ENCODE data around the gene HOXB1.
"Not testable (repeated sequence)": the region's sequence is repeated elsewhere in the genome, so short reads cannot be mapped to it uniquely, and the experiment has no call there.

Gene HOXB1

DNA sequence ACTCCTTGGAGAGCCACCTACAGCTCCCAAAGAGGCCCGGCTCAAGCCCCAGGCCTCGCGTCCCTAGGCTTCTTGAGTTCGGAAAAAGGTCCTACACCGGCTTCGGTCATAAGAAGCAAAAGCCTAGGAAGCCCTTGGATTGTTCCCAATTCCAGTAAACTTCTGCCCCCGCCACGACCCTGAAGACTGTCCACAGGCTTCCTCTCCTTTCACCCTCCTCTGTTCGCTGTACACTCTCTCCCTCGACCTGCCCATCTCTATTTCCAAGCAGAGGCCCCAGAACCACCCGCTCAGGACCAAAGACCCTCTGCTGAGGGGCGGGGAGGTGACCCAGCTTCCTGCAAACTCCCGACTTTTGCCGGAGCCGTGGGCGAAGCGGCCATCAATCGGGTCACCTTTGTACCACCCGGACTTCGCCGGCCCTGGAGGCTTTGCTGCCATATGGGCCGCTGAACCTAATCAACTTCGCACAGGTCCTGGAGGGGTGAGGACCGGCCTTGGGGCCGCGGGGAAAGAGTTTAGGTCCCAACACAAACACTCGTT, 11.4 kb upstream of the HOXB1 start:
- peak in 2 of 4 experiments; percentile 7 to 12 for DNase-seq

DNA sequence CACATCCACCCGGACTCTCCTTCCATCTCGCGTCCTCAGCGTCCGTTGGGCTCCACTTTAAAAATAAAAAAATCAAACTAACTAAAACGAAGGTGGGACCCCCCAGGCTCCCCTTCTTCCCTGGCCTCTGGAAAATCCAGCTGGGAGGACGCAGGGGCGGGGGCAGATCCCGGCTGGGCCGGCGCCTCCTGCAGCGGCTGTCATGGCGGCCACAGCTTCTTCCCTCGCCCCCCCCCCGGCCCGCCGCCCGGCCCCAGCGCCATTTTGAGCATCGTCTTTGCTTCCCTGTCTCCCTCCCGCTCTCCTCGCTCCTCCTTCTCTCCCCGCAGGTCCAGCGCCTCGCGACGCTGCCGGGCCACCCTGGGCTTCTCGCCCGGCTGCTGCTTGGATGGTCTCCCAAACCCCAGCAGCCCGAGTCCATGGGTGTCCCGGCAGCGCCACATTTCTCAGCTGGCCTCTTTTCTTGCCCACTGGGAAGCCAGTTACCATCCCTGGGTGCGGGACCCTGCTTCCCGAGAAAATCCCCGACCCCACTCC, 10.8 kb upstream of the HOXB1 start:
- peak in 2 of 4 experiments; percentile 13 to 33 for DNase-seq

GRCh38 chr17:48541036-48541576, 10.3 kb upstream of the HOXB1 start:
- DNase-seq, result no peak

DNA sequence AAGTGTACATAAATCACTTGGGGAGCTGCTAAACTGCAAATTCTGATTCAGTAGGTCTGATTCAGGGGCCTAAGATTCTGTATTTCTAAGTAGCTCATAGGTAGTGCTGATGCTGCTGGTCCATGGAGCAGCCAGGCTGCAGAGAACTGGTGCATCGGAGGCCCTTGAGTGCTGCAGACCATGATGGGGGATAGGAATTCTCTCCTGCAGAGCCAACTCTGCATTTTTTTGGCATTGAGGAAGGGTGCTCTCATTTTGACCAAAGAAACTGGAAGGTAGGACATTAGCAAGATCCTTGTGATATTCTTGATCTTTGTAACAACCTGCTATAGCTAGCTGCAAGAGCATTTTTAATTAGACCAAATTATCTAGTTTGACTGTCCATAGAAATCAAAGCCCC, 9.4 kb upstream of the HOXB1 start:
- DNase-seq, result no peak

DNA sequence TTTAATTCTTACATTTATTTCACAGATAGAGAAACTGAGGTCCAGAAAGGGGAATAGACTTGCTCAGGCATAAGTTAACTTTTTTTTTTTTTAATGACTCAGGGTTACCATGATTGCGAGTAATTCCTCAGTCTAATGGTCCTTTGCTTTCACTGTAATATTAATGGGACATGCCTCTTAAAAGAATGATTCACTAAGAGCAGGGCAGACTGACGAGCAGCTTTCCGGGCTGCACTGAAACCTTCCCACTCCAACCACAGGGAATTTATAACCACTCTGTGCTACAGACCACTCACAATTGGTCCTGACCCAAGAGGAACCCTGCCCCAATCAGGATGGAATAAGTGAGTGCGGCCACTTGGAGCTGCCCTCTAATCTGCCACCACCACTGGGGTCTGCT, 8.4 kb upstream of the HOXB1 start:
- no peak for DNase-seq

DNA sequence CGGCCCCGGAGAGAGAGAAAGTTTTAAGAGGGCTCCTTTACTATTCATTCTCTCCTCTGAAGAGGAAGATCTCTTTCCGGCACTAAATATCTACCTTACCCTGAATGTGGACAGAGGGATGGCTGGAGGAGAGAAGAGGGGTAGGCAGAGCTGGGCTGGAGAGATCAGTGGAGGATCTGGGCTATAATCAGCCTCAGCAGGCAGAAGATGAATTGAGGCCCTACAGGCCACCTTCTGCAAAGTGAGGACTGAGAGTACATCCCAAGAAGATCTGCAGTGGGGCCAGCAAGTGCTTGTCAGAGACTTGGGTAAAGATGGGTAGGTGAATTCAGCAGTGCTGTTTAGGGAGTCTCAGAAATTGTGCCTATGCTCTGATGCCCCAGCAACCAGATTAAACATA, 6.5 kb upstream of the HOXB1 start:
- no peak for DNase-seq

- not testable (repeated sequence) for DNase-seq
These were observed 5.2 kb upstream of the HOXB1 start for GRCh38 chr17:48535793-48536559.

DNA sequence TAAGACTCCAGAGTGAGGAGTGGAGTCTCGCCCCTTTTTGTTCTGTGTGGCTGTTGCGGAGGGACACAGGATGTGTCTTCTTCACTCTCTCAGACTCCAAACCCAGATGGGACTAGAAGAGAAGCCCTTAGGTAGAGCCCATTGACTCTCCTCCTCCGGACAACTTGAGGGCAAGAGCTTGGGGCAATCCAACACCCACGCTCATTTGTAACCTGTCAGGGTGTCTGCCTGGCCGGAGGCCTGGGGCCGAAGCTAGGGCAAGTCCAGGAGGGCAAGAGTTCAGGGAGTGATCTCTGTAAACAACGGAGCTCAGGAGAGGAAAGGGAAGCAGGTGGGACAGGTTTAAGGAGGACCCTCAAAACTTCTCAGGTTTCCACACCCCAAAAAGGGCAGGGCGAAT, 1.4 kb upstream of the HOXB1 start:
- no peak for DNase-seq

DNA sequence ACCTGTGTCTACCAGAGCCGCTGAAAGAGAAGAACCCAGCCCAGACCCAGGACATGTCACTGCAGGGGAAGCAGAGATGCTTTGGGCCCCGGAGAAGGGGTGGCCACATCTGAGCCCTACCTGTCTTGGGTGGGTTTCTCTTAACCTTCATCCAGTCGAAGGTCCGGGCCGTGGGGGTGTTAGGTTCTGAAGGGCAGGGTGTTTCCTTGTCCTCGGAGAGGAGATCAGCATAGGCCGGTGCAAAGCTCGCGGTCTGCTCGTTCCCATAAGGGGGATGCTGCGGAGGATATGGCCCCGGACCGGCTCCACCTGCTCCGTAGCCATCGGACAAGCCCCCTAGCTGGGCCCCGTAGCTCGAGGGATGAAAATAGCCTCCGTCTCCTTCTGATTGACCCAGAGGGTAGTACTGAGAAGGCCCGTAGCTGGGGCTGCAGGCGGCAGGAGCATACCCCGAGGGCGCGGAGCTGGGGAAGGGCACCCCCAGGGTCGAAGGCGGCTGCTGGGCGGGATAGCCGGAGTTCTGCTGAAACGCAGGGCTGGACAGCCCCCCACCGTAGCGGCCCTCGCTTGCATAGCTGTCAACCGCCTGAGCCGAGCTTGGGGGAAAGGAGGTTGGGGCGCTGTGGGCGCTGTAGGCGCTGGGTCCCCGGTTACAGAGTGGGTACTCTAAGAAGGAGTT, 464 bp downstream of the HOXB1 start:
- no peak for DNase-seq

DNA sequence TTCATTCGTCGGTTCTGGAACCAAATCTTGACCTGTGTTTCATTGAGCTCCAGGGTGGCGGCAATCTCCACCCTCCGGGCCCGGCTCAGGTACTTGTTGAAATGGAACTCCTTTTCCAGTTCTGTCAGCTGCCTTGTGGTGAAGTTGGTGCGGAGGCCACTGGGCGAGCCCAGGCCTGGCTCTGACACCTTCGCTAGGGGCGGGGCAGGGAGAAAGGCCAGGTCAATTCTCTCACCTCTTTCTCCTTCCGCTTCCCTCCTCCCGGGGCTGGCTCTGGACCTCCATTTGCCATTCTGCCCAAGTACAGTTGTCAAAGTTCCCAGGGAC, 1.2 kb downstream of the HOXB1 start:
- no peak for DNase-seq

DNA sequence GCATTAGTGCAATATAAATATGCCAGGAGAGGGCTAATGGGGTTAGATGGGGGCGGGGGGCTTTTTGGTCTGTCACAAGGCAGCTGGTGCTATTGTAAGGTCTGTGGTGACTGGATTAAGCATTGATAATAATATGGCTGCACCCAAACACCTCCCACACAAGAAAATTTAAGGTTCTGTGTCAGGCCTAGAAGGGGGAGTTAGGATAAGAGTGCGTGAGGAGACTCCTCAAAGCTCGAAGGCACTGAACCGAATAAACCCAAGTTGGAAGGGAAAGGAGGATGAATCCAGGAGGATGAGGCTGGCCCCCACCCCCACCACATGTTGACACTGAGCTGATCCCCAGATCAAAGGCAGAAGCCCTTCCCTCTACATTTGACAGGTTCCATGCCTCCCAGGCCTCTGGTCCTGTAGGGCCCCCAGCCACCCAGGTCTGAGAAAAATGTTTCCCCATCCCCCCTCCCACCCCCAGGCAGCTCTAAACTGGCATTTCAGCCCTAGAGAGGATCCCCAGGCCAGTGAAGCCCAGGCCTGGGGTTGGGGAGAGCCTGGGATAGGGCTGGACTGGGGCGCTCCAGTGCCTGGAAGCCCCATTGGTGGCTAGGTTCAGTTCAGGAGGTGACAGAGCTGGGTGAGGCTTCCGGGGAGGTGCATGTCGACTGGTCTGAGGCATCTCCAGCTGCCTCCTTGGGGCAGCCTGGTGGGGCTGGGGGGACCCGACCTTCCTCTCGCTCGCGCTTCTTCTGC, 1.7 kb downstream of the HOXB1 start:
- DNase-seq, result no peak

- no peak for DNase-seq
These were observed 2.5 kb downstream of the HOXB1 start for GRCh38 chr17:48528153-48528935.

DNA sequence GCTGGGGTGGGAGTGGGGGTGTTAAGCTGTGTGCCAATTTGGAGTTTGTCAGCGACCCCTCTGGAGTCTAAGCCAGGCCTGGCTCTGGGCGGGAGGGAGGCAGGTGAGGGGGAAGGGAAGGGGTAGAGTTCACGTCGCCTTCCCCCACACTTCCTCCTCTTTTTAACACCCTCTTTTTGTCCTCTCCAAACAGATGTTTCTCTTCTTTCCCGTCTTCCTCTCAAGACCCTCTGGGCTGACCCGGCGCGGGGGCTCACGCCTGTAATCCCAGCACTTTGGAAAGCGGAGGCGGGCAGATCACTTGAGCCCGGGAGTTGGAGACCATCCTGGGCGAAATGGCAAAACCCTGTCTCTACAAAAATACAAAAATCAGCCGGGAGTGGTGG, 3.3 kb downstream of the HOXB1 start:
- DNase-seq, result no peak

- no peak for DNase-seq
These were observed 3.9 kb downstream of the HOXB1 start for GRCh38 chr17:48526608-48527546.

GRCh38 chr17:48523010-48523409, 7.8 kb downstream of the HOXB1 start:
- DNase-seq, result no peak

GRCh38 chr17:48522031-48522653, 8.7 kb downstream of the HOXB1 start:
- DNase-seq, result no peak

- DNase-seq, result no peak
These were observed 10.2 kb downstream of the HOXB1 start for GRCh38 chr17:48520631-48521079.

DNA sequence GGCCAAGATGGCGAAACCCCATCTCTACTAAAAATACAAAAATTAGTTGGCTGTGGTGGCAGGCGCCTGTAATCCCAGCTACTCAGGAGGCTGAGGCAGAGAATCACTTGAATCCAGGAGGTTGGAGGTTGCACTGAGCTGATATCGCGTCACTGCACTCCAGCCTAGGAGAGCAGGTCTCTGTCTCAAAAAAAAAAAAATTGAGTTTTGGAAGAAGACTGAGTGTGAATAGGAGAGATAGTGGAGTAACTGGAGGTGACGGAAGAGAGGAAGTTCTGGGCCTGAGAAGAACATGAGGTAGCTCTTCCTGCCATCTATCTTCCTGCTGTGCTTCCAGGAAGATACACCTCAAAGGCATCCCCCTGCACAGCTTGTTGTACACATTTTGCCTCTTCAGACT, 11.4 kb downstream of the HOXB1 start:
- no peak for DNase-seq

DNA sequence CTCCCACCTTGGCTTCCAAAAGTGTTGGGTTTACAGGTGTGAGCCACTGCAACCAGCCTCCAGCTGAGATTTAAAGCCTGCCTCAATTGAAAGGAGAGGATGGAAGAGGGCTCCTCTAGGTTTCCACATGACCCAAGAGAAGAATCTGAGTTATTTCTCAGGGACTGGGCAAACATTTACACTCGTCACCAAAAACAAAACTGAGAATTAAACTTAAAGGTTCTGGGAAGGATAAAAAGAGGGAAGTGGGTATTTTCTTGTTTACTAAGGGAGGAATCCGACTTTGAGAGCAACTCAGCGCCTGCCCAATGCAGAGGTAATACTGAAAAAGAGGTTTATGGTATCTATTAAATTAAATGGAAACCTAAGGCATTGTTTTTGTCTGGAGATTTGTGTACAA, 13.3 kb downstream of the HOXB1 start:
- DNase-seq, result no peak
